Endodermal cell (in vitro differentiated cells): Measurements from ENCODE around the gene ATP2A3. TPM values are rescaled to one million over a fixed set of nuclear protein-coding genes. Genes with fewer than 3 reads are reported as not detected.

Experiments
- DNase-seq: peaks from one replicate; pipeline ENCODE4 v3.0.0-alpha.2; 2017
- H3K27ac ChIP-seq: 2 replicates; pipeline ENCODE4 v1.5.1; 2013; ENCODE audit warnings: mild to moderate bottlenecking, low read depth, low read length, moderate library complexity
- H3K27me3 ChIP-seq: 2 replicates; pipeline ENCODE4 v1.6.1; 2013; ENCODE audit warnings: mild to moderate bottlenecking, low read length, moderate library complexity; ENCODE audit not compliant: insufficient read depth, control insufficient read depth, poor library complexity, severe bottlenecking
- H3K36me3 ChIP-seq: 2 replicates; pipeline ENCODE4 v1.7.0; 2013; ENCODE audit warnings: mild to moderate bottlenecking, low read length, moderate library complexity; ENCODE audit not compliant: control insufficient read depth, insufficient read depth
- H3K4me1 ChIP-seq: one replicate; pipeline ENCODE4 v1.7.0; 2013; ENCODE audit warnings: low read length; ENCODE audit not compliant: control insufficient read depth, insufficient read depth
- H3K4me3 ChIP-seq: 2 replicates; pipeline ENCODE4 v1.5.1; 2013; ENCODE audit warnings: mild to moderate bottlenecking, low read length, moderate library complexity
- H3K9ac ChIP-seq: 2 replicates; pipeline ENCODE4 v1.6.1; 2013; ENCODE audit warnings: mild to moderate bottlenecking, low read length, moderate library complexity; ENCODE audit not compliant: poor library complexity, severe bottlenecking; ENCODE audit errors: extremely low read depth
- H3K9me3 ChIP-seq: 2 replicates; pipeline ENCODE4 v1.6.1; 2013; ENCODE audit warnings: mild to moderate bottlenecking, low read length, moderate library complexity; ENCODE audit not compliant: control insufficient read depth
- H3K27ac Mint-ChIP-seq: 2 replicates; pipeline ENCODE4 v1.8.0; 2020; ENCODE audit warnings: mixed read lengths
- H3K27me3 Mint-ChIP-seq: 2 replicates; pipeline ENCODE4 v1.8.0; 2021; ENCODE audit warnings: mild to moderate bottlenecking, mixed read lengths; ENCODE audit not compliant: insufficient read depth
- H3K36me3 Mint-ChIP-seq: 2 replicates; pipeline ENCODE4 v1.8.0; 2020; ENCODE audit warnings: low read depth, mixed read lengths
- H3K4me1 Mint-ChIP-seq: 2 replicates; pipeline ENCODE4 v1.8.0; 2020; ENCODE audit warnings: mixed read lengths
- H3K4me3 Mint-ChIP-seq: 2 replicates; pipeline ENCODE4 v1.8.0; 2020; ENCODE audit warnings: mild to moderate bottlenecking, moderate library complexity, mixed read lengths
- H3K9me3 Mint-ChIP-seq: 2 replicates; pipeline ENCODE4 v1.8.0; 2020; ENCODE audit warnings: mild to moderate bottlenecking, mixed read lengths
- WGBS, 2 experiments: methylation state at CpG; one replicate each; pipeline versions ENCODE4 v1.1.5 to v1.1.7; 2013; ENCODE audit warnings: missing lambda C conversion rate in 2 of 2, mixed read lengths in 1 of 2; ENCODE audit not compliant: insufficient coverage in 1 of 2, insufficient read length in 1 of 2; 5-methylcytosine and 5-hydroxymethylcytosine counted together
- total RNA-seq, 2 donors: library from RNA; stranded (reverse); fragmentation: NEBNext Ultra II Directional in 1 of 2; extraction: Animal tissue kit (Norgen Biotek cat#: 25700) in 1 of 2; gene quantifications; 2 replicates in 1 of 2; 3 replicates in 1 of 2; pipeline ENCODE4 v1.2.1, GENCODE V29; 2021
- TF ChIP-seq, protein P1 (sequence below): fragments of 200-600 bp; sonication (generic); conservative IDR thresholded peaks from 2 replicates; pipeline ENCODE4 v1.5.0; 2021; ENCODE audit warnings: antibody characterized with exemption, mild to moderate bottlenecking

Gene ATP2A3
- total RNA-seq, 2 donors from 2014 or later, result 1.4 to 3.7 TPM

DNA sequence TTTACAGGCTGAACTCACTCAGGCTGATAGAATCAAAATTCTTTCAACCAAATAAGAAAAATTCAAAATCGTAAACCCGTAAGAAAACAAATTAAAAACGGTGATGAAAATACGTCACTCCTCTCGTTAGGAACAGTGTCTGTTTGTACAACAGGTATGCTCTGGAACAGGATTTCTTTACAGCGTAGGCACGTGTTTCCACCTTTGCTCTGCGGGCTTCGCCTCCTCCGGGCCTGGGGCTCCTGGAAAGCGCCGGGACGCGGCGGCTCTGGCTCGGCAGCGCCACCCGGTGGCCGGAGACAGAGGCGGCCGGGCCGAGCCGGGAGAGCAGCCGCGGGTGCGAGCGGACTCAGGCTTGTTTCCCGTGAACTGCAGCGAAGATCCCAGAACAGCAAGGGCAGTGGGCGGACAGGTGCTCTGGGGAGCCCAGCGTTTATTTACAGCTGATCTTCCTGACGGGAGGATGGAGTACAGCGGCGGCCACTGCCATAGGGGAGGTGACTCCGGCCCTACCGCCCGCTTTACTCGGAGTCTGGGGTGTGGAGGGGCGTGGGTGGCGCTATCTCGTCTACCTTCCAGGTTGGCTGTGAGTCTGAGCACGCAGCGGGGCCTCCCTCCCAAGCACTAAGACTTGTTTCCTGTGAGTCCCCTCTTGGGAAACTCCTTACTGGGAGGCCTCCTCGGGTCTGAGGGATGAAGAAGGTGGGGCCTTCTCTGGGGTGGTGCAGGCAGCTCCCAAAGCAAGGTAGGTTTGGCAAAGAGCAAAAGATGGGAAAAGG is 40.5 kb upstream of the ATP2A3 start:
- H3K9me3 Mint-ChIP-seq, result peaks cover 2% of the 10 kb centered on the region
- no peak overlapping the region for H3K4me3 Mint-ChIP-seq
- H3K36me3 Mint-ChIP-seq, result peaks cover 36% of the 10 kb centered on the region
- Histone ChIP-seq H3K9me3 (no peaks in the 10 kb centered on the region), H3K4me3 (no peak overlapping the region), H3K27ac (no peak overlapping the region), H3K27me3 (no peaks in the 10 kb centered on the region), H3K4me1 (no peaks in the 10 kb centered on the region), H3K36me3 (peaks cover 36% of the 10 kb centered on the region), H3K9ac (no peak overlapping the region)
- peaks cover 1% of the 10 kb centered on the region for H3K27me3 Mint-ChIP-seq
- TF ChIP-seq, protein P1, sequence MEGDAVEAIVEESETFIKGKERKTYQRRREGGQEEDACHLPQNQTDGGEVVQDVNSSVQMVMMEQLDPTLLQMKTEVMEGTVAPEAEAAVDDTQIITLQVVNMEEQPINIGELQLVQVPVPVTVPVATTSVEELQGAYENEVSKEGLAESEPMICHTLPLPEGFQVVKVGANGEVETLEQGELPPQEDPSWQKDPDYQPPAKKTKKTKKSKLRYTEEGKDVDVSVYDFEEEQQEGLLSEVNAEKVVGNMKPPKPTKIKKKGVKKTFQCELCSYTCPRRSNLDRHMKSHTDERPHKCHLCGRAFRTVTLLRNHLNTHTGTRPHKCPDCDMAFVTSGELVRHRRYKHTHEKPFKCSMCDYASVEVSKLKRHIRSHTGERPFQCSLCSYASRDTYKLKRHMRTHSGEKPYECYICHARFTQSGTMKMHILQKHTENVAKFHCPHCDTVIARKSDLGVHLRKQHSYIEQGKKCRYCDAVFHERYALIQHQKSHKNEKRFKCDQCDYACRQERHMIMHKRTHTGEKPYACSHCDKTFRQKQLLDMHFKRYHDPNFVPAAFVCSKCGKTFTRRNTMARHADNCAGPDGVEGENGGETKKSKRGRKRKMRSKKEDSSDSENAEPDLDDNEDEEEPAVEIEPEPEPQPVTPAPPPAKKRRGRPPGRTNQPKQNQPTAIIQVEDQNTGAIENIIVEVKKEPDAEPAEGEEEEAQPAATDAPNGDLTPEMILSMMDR, result peak; percentile 99
- DNase-seq, result peak; percentile 96
- 34 to 36% methylated on average over 28 to 44 of the region's 44 CpGs for WGBS, 2 experiments
- peaks cover 15% of the 10 kb centered on the region for H3K4me1 Mint-ChIP-seq
- H3K27ac Mint-ChIP-seq, result no peak overlapping the region

DNA sequence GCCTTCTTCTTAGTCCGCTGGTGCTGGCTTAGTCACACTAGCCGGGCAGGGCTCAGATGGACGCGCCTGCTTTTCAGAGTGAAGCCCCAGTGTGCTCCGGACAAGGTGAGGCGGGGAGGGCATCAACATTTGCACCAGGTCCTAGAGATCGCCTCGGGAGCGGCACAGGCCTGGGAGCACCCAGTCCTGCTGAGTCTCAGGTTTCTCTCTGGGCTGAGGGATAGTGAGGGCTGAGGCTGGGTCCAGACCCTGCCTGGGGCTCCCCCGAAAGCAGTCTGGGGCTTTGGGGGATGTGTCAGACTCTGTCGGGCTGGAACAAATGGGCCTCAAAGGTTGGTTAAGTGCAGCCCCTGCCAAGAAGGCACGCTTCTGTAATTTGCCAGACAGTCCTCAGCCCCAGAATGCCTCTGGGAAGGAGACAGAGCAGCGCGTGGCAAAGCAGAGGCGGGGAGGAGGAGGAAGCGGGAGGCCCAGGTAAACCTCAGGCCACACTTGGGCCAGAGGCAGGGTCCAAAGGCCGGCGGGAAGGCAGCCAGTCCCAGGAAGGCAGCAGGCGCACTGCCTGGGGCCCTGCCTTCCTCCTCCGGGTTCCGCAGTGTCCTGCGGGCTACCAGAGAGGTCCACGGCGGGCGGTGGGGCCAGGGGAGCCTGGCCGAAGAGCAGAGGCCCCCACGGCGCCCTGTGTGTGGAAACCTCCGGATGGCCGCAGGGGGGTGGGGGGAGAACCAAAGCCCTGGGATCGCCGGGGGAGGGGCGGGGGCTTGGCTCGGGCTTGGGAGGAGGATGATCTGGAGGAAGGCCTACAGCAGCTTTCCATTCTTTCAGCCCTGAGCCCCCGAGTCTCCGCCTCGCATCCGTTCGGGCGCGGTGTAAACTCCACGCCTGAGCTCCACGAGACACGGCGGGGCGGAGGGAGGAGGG is 39.5 kb upstream of the ATP2A3 start:
- DNase-seq, result peak; percentile 85
- Histone ChIP-seq H3K9ac (no peak overlapping the region), H3K27me3 (no peaks in the 10 kb centered on the region)

DNA sequence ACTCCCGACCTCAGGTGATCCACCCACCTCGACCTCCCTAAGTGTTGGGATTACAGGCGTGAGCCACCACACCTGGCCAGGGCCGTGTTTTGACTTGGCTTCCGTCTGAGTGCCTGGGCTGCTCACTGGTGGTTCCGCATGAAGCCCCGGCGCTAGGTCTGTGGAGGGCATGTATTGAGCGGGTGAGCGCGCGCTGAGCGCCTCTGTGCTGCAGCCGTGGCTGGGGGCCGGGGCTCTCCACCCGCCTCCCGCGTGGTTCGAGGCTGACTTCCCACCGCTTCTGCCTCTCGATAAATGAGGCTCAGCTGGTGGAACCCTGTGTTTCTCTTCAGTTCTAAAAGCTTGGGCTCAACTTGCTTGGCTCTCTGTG is 38.9 kb upstream of the ATP2A3 start:
- H3K27me3 Mint-ChIP-seq, result peaks cover 1% of the 10 kb centered on the region
- H3K27ac Mint-ChIP-seq, result no peak overlapping the region
- no peaks in the 10 kb centered on the region for H3K27me3 ChIP-seq
- H3K4me1 ChIP-seq, result no peaks in the 10 kb centered on the region
- H3K36me3 Mint-ChIP-seq, result peaks cover 24% of the 10 kb centered on the region
- TF ChIP-seq, protein P1, result no peak
- no peaks in the 10 kb centered on the region for H3K9me3 ChIP-seq
- H3K4me1 Mint-ChIP-seq, result peaks cover 15% of the 10 kb centered on the region
- peaks cover 2% of the 10 kb centered on the region for H3K9me3 Mint-ChIP-seq
- no peak overlapping the region for H3K9ac ChIP-seq
- H3K27ac ChIP-seq, result no peak overlapping the region
- peaks cover 20% of the 10 kb centered on the region for H3K36me3 ChIP-seq
- no peak for DNase-seq
- no peak overlapping the region for H3K4me3 ChIP-seq
- H3K4me3 Mint-ChIP-seq, result no peak overlapping the region
- WGBS, 2 experiments, result 94 to 95% methylated on average over 20 to 21 of the region's 21 CpGs

More for the DNA sequence above, 39.5 kb upstream of the ATP2A3 start:
- H3K4me3 Mint-ChIP-seq, result no peak overlapping the region
- TF ChIP-seq, protein P1, result no peak
- no peaks in the 10 kb centered on the region for H3K4me1 ChIP-seq
- H3K9me3 Mint-ChIP-seq, result peaks cover 2% of the 10 kb centered on the region
- no peaks in the 10 kb centered on the region for H3K9me3 ChIP-seq
- 85 to 98% methylated on average over 7 to 46 of the region's 46 CpGs for WGBS, 2 experiments
- no peak overlapping the region for H3K27ac Mint-ChIP-seq
- no peak overlapping the region for H3K27ac ChIP-seq
- peaks cover 27% of the 10 kb centered on the region for H3K36me3 ChIP-seq
- peaks cover 15% of the 10 kb centered on the region for H3K4me1 Mint-ChIP-seq
- H3K36me3 Mint-ChIP-seq, result peaks cover 29% of the 10 kb centered on the region
- peaks cover 1% of the 10 kb centered on the region for H3K27me3 Mint-ChIP-seq
- H3K4me3 ChIP-seq, result no peak overlapping the region
